DMS114 treated with DMSO at 0.1 percent for 48 hours (cell line): ENCODE results near the gene ITPRIPL1.

Experiments
- DNase-seq: peaks from one replicate; lab custom pipeline; 2025; ENCODE audit not compliant: unreplicated experiment; lab: John Stamatoyannopoulos, UW

ITPRIPL1 gene

GRCh38 chr2:96320728-96321622 is 4.1 kb upstream of the ITPRIPL1 start:
- peak; percentile 55 for DNase-seq

GRCh38 chr2:96323849-96324248 is 1.3 kb upstream of the ITPRIPL1 start:
- DNase-seq, result no peak

GRCh38 chr2:96324721-96325040 is 436 bp upstream of the ITPRIPL1 start:
- no peak for DNase-seq

GRCh38 chr2:96325884-96326255 is 753 bp downstream of the ITPRIPL1 start:
- DNase-seq, result no peak

GRCh38 chr2:96326564-96326963 is 1.4 kb downstream of the ITPRIPL1 start:
- no peak for DNase-seq

- no peak for DNase-seq
Measured at GRCh38 chr2:96326990-96327820, 2.1 kb downstream of the ITPRIPL1 start.

- DNase-seq, result no peak
Measured at GRCh38 chr2:96329456-96329855, 4.3 kb downstream of the ITPRIPL1 start.

- DNase-seq, result no peak
Measured at GRCh38 chr2:96329874-96330273, 4.8 kb downstream of the ITPRIPL1 start.

GRCh38 chr2:96330407-96330806 is 5.3 kb downstream of the ITPRIPL1 start:
- DNase-seq, result no peak

GRCh38 chr2:96333708-96334107 is 8.6 kb downstream of the ITPRIPL1 start:
- DNase-seq, result no peak

GRCh38 chr2:96336104-96336775 is 11.1 kb downstream of the ITPRIPL1 start:
- peak; percentile 35 for DNase-seq

- no peak for DNase-seq
Measured at GRCh38 chr2:96336873-96337272, 11.8 kb downstream of the ITPRIPL1 start.

- no peak for DNase-seq
Measured at GRCh38 chr2:96340493-96341414, 15.6 kb downstream of the ITPRIPL1 start.

GRCh38 chr2:96341641-96342040 is 16.5 kb downstream of the ITPRIPL1 start:
- no peak for DNase-seq

- no peak for DNase-seq
Measured at GRCh38 chr2:96342085-96342484, 17.0 kb downstream of the ITPRIPL1 start.

GRCh38 chr2:96344011-96344410 is 18.9 kb downstream of the ITPRIPL1 start:
- no peak for DNase-seq

- DNase-seq, result peak; percentile 42
Measured at GRCh38 chr2:96345438-96345837, 20.3 kb downstream of the ITPRIPL1 start.

GRCh38 chr2:96345868-96346462 is 20.8 kb downstream of the ITPRIPL1 start:
- DNase-seq, result no peak

- no peak for DNase-seq
Measured at GRCh38 chr2:96347395-96347794, 22.3 kb downstream of the ITPRIPL1 start.

- no peak for DNase-seq
Measured at GRCh38 chr2:96353032-96353561, 28.0 kb downstream of the ITPRIPL1 start.
